A673 (cell line): ENCODE data around the gene APOL1.

Source experiments
- CTCF ChIP-seq: fragments of 300-800, 200-600 bp; sonication (generic); conservative IDR thresholded peaks from 2 replicates; pipeline ENCODE4 v1.5.1; 2017; ENCODE audit warnings: low read depth, mild to moderate bottlenecking, antibody characterized with exemption, low read length, moderate library complexity, mixed read lengths
- EZH2 ChIP-seq: fragments of 200-600 bp; sonication (generic); IDR thresholded peaks from 2 replicates; pipeline ENCODE4 v1.6.1; 2017; ENCODE audit warnings: borderline replicate concordance, low read depth, mild to moderate bottlenecking, mixed read lengths, antibody characterized with exemption, low read length; ENCODE audit not compliant: poor library complexity, severe bottlenecking

GRCh38 chr22:36285545-36285944 lies 32.6 kb downstream of the APOL1 start:
- no peak for TF ChIP-seq CTCF
- no peak for TF ChIP-seq EZH2
